AG08395 (cell line): Measurements from ENCODE around the gene AKAP6.
A peak's percentile ranks its signal among the peaks of the same experiment; 100 is the strongest.

Experiments used
- DNase-seq: peaks from one replicate; pipeline ENCODE4 v3.0.0; 2012; ENCODE audit warnings: mixed read lengths, low spot score

The AKAP6 gene

GRCh38 chr14:32710231-32710671 lies 381.2 kb downstream of the AKAP6 start:
- no peak for DNase-seq

- DNase-seq: peak; percentile 52
Measured at GRCh38 chr14:32710731-32711680, 381.9 kb downstream of the AKAP6 start.

GRCh38 chr14:32713856-32714255 lies 384.8 kb downstream of the AKAP6 start:
- no peak for DNase-seq

DNA sequence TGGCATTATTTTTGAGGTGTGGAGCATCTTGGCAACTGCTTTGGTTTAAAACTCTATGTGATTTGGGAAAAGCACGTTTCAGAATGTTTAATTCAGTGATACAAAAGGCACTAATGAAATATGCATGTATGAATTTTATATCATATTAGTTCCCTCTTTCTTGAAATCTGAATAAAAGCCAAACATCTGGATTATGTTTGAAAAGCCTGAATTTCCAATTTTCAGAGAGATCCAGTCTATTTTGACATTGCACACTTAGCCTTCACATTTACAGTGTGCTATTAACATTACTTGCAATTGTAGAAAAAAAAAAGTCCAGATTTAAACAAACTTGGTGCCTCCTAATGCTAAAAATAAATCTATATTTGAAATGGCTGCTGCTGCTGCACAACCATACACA lies 390.5 kb downstream of the AKAP6 start:
- DNase-seq: no peak

DNA sequence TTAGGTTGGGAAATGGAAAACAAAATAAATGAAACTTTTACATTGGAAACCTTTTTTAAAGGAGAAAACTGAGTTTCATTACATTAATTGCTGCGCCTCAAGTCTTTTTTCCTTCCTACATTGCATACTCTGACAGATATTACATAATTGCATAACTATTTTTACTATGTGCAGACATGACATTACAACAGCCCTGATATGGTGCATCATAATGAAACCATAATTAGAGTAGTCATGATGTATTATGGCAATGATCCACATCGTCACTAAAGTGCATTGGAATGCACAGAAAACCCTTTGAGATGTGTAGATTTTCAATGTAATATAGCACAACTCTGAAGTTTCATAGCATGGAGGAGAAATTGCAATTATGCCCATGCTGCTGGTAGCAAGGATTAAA lies 391.8 kb downstream of the AKAP6 start:
- DNase-seq: no peak

DNA sequence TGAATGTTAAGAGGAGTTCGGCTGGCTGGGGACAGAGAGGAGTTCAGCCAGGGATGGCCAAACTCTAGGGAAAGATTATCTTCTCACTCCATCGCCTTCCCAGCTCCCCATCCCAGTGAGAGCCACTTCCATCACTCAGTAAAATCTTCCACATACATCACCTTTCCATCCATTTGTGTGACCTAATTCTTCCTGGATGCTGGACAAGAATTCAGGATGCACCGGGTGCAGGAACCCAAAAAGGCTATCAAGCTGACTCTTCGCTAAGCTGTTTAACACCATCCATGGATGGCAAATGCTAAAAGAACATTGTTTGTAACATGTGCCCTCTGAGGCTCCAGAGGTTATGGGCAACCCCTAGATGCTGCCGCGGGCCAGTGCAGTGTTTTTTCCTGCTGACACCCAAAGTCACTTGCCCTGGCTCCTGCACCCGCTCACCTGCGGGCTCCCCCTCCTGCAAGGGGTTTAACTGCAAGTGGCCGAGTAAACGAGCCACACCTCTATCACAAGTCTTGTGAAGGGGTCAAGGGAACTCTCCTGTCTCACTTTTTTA lies 393.6 kb downstream of the AKAP6 start:
- DNase-seq: no peak

- peak; percentile 72 for DNase-seq
Measured at GRCh38 chr14:32724867-32725471, 395.9 kb downstream of the AKAP6 start.

- no peak for DNase-seq
Measured at GRCh38 chr14:32726516-32726915, 397.4 kb downstream of the AKAP6 start.

DNA sequence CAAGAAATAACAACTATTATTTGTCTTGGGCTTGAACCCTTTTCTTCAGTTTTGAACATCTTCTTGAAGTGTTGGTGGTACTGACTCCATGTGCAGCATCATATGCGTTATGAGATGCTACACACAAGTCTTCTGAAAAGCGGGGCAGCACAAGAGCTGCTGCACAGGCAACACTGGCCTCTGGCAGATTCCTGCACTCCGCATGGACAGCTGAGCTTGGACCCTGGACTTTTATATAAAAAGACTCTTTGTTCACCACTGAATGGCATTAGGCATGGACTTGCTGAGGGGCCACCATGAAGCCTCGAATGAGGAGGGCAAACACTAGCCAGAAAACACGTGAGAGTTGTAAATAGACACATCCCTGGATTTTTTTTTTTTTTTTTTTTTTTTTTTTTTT lies 398.7 kb downstream of the AKAP6 start:
- DNase-seq: no peak

- no peak for DNase-seq
Measured at GRCh38 chr14:32728526-32728925, 399.4 kb downstream of the AKAP6 start.

DNA sequence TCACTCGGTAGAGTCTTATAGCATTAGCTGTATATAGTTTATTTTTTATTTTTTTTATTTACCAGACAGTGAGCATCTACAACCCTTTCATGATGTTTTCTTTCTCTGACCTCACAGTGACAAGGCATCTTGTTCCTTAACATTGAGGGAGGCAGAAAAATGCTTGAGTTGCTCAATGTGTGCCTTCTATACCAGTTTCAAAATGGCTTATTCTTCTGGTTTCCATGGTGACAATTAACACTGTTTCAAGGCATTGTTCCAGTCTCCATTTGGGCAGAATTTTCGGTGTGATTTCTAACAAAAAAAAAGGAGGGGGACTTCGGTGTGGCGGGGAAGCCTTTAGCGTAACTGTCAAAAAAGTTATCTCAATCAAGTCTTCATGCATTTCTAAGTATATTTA lies 399.9 kb downstream of the AKAP6 start:
- no peak for DNase-seq

DNA sequence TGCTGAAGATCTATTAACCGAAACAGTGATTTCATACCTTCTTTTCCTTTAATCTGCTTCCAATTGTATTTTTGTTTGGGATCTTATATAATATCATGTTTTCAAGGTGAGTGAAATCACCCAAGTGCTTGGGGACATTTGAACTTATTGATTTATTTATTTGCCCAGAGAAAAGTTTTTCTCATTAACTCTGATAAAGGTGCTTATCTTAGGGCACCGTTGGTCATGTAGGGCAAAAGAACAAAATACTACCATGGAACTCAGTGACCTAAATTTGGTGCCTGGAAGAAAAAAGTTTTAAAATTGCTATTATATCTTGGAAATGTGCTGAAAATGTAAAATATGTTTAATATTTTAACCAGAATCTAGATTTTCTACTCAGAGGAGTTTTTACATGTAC lies 402.2 kb downstream of the AKAP6 start:
- no peak for DNase-seq

DNA sequence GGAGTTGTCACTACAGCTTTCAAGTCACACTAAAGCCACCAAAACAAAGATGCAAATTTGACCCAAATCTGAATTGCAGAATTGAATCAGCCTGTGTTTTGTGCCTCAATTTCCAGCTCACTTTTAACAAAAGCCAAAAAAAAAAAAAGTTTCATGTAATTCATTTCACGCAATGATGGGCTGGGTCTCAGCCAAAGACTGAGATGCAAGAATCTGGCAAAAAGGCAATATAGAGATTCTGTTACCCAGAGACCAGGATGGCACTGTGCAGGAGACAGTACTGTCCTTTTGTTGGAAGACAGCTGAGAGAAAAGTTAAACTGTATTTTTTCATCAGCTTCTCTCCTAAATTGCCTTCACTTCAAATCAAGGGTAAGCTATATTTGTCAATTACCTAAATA lies 403.9 kb downstream of the AKAP6 start:
- no peak for DNase-seq

- no peak for DNase-seq
Measured at GRCh38 chr14:32734261-32734660, 405.2 kb downstream of the AKAP6 start.

GRCh38 chr14:32737621-32738020 lies 408.5 kb downstream of the AKAP6 start:
- DNase-seq: no peak

DNA sequence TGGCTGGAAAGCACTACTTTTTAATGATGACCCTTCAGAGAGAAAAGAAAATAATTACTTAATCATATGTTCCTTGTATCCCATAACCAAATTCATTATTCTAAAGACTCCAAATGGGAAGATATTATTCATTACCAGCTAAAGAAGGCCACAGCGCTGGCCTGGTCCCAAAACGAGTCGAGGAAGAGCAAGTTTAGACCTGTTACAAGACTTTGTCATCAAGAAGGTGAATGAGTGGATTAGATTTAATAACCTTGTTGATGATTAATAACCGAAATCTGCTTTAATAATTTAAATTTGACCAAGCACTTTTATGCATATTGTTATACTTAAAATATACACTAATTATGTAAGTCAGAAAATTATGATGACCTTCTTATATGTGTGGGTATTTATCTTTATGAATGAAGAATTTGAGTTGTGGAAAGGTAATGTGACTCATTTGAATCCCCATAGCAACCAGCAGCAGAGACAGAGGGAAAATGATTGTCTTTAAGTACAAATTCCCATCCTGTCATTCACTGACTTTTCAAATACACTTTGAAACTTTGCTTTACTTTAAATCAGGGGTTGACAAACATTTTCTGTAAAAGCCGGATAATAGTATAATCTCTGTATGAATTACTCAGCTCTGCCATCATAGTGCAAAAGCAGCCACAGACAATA lies 409.2 kb downstream of the AKAP6 start:
- DNase-seq: no peak

- DNase-seq: no peak
Measured at GRCh38 chr14:32744811-32745445, 415.8 kb downstream of the AKAP6 start.

DNA sequence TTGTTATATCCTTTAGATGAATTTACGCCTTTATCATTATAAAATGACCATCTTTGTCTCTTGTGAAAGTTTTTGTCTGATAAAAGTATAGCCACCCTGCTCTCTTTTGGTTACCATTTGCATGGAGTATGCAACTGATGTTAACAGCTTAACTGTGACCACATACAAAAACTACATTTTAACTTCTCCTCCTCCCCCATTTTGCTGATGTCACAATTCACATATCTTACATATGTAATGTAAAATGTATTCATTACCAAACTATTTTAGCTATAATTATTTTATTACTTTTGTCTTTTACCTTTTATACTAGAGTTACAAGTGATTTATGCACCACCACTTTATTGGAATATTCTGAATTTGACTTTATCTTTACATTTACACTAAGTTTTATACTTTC lies 425.1 kb downstream of the AKAP6 start:
- no peak for DNase-seq

- no peak for DNase-seq
Measured at GRCh38 chr14:32756173-32756572, 427.1 kb downstream of the AKAP6 start.

DNA sequence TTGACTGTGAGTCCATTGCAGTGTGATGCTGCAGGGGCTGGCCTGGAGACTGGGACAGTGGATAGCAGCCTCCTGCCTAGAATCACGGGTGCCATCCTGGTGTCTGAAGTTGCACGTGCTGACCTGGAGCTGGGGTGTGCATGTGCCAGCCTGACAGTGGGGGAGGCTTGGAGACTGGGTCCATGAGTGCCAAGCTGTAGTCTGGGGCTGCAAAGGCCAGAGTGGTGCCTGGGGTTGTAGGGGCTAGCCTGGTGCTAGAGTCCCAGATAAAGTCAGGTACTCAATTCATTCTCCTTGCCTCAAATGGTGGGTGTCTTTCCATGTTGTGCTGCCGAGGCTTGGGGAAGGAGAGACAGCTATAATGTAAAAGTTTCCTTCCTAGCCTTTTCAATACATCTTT lies 427.7 kb downstream of the AKAP6 start:
- DNase-seq: no peak

- no peak for DNase-seq
Measured at GRCh38 chr14:32757568-32757967, 428.5 kb downstream of the AKAP6 start.

GRCh38 chr14:32761381-32761968 lies 432.4 kb downstream of the AKAP6 start:
- DNase-seq: peak; percentile 41
